ENCODE measurements around the gene OR10A7. TPM values are rescaled to one million over a fixed set of nuclear protein-coding genes. Genes with fewer than 3 reads are reported as not detected.

The OR10A7 gene
- total RNA-seq, 1 donor from 2014 or later = not detected

DNA sequence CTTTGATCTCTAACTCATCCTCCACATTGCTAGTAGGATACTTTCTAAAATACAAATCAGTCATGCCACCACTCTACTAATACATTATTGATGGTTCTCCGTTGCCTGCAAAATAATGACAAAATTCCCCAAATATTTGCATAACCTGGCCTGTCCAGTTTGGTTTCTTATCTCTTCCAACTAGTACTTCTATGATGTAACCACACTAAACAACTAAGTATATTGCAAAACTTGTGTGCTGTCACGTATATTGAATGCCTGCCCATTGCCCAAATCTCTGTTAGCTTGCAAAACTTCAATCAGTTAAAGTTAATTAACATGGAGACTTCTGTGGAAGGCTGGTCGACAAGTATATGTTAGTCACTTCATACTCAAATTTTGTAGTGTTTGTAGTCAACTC, 30.1 kb downstream of the OR10A7 start:
- Histone ChIP-seq H3K4me3 (ENCODE audit: low read depth, low read length) (no peak overlapping the region), H3K27me3 (ENCODE audit: control insufficient read depth, insufficient read depth, low read length) (no peaks in the 10 kb centered on the region), H3K36me3 (ENCODE audit: control insufficient read depth, insufficient read depth, low read length) (no peaks in the 10 kb centered on the region)
- DNase-seq (ENCODE audit: low read depth) = peak; percentile 1
- FAIRE-seq = no peak
- TF ChIP-seq CTCF (IDR thresholded peaks at IDR 0.05; ENCODE audit: insufficient read depth, low read length, severe bottlenecking) = no peak

GRCh38 chr12:55253281-55253680, 32.5 kb downstream of the OR10A7 start:
- no peaks in the 10 kb centered on the region for H3K27me3 ChIP-seq (ENCODE audit: control insufficient read depth, insufficient read depth, low read length)
- H3K4me3 ChIP-seq (ENCODE audit: low read depth, low read length) = no peak overlapping the region
- no peak for FAIRE-seq
- H3K36me3 ChIP-seq (ENCODE audit: control insufficient read depth, insufficient read depth, low read length) = no peaks in the 10 kb centered on the region
- DNase-seq (ENCODE audit: low read depth) = no peak
- no peak for TF ChIP-seq CTCF (IDR thresholded peaks at IDR 0.05; ENCODE audit: insufficient read depth, low read length, severe bottlenecking)

- FAIRE-seq (no peak), DNase-seq (ENCODE audit: low read depth) (no peak)
- H3K27me3 ChIP-seq (ENCODE audit: control insufficient read depth, insufficient read depth, low read length) = no peaks in the 10 kb centered on the region
- H3K4me3 ChIP-seq (ENCODE audit: low read depth, low read length) = no peak overlapping the region
- H3K36me3 ChIP-seq (ENCODE audit: control insufficient read depth, insufficient read depth, low read length) = no peaks in the 10 kb centered on the region
- TF ChIP-seq CTCF (IDR thresholded peaks at IDR 0.05; ENCODE audit: insufficient read depth, low read length, severe bottlenecking) = no peak
These were observed 36.0 kb downstream of the OR10A7 start for GRCh38 chr12:55256831-55257230.

GRCh38 chr12:55258303-55258702, 37.5 kb downstream of the OR10A7 start:
- Histone ChIP-seq H3K36me3 (ENCODE audit: control insufficient read depth, insufficient read depth, low read length) (no peaks in the 10 kb centered on the region), H3K27me3 (ENCODE audit: control insufficient read depth, insufficient read depth, low read length) (no peaks in the 10 kb centered on the region), H3K4me3 (ENCODE audit: low read depth, low read length) (no peak overlapping the region)
- FAIRE-seq (no peak), DNase-seq (ENCODE audit: low read depth) (no peak)
- no peak for TF ChIP-seq CTCF (IDR thresholded peaks at IDR 0.05; ENCODE audit: insufficient read depth, low read length, severe bottlenecking)

Other genes with a start within 250 kb of the OR10A7 start
- not detected in 2 replicates for gene TESPA1, start 236.3 kb upstream of the OR10A7 start, total RNA-seq
- gene NEUROD4, start 201.1 kb upstream of the OR10A7 start, total RNA-seq = not detected in 2 replicates
- not detected in 2 replicates for gene OR9K2, start 94.6 kb upstream of the OR10A7 start, total RNA-seq
- gene OR6C74, start 23.6 kb downstream of the OR10A7 start, total RNA-seq = not detected in 2 replicates
- not detected in 2 replicates for gene OR6C6, start 75.5 kb downstream of the OR10A7 start, total RNA-seq
- gene OR6C1, start 93.3 kb downstream of the OR10A7 start, total RNA-seq = not detected in 2 replicates
- gene OR6C3, start 109.7 kb downstream of the OR10A7 start, total RNA-seq = not detected in 2 replicates
- not detected in 2 replicates for gene OR6C75, start 141.9 kb downstream of the OR10A7 start, total RNA-seq
- gene OR6C65, start 179.5 kb downstream of the OR10A7 start, total RNA-seq = not detected in 2 replicates
- gene OR6C76, start 205.2 kb downstream of the OR10A7 start, total RNA-seq = not detected in 2 replicates
- not detected in 2 replicates for gene OR6C2, start 223.1 kb downstream of the OR10A7 start, total RNA-seq
- gene OR6C70, start 249.1 kb downstream of the OR10A7 start, total RNA-seq = not detected in 2 replicates